ENCODE measurements around the gene CTTN.

Gene CTTN

GRCh38 chr11:70460964-70461363 is 62.6 kb downstream of the CTTN start:
- Histone ChIP-seq H3K27ac (replicated peaks) (no peak overlapping the region), H3K4me3 (replicated peaks; ENCODE audit: insufficient read depth, low read length) (no peak overlapping the region), H3K27me3 (ENCODE audit: insufficient read depth, poor library complexity, severe bottlenecking) (no peaks in the 10 kb centered on the region)
- no peak for TF ChIP-seq CTCF (IDR thresholded peaks at IDR 0.05; ENCODE audit: insufficient read depth, low read length)
- no peak for TF ChIP-seq REST (IDR thresholded peaks at IDR 0.05; ENCODE audit: insufficient replicate concordance, low read depth)
- TF ChIP-seq GABPA (IDR thresholded peaks at IDR 0.05; ENCODE audit: low read depth): no peak
- no peak for TF ChIP-seq POLR2AphosphoS5 (IDR thresholded peaks at IDR 0.05; ENCODE audit: low read depth)
- no peak for TF ChIP-seq SPI1 (IDR thresholded peaks at IDR 0.05; ENCODE audit: borderline replicate concordance, low read depth)
- DNase-seq (ENCODE audit: low read depth in 1 of 2, low spot score in 1 of 2): no peak

GRCh38 chr11:70462818-70463477 is 64.6 kb downstream of the CTTN start:
- no peak for TF ChIP-seq SPI1 (IDR thresholded peaks at IDR 0.05; ENCODE audit: borderline replicate concordance, low read depth)
- TF ChIP-seq GABPA (IDR thresholded peaks at IDR 0.05; ENCODE audit: low read depth): no peak
- TF ChIP-seq CTCF (IDR thresholded peaks at IDR 0.05; ENCODE audit: insufficient read depth, low read length): no peak
- no peak for TF ChIP-seq REST (IDR thresholded peaks at IDR 0.05; ENCODE audit: insufficient replicate concordance, low read depth)
- no peak for TF ChIP-seq POLR2AphosphoS5 (IDR thresholded peaks at IDR 0.05; ENCODE audit: low read depth)
- Histone ChIP-seq H3K4me3 (replicated peaks; ENCODE audit: insufficient read depth, low read length) (no peak overlapping the region), H3K27me3 (ENCODE audit: insufficient read depth, poor library complexity, severe bottlenecking) (no peaks in the 10 kb centered on the region), H3K27ac (replicated peaks) (no peak overlapping the region)
- DNase-seq (ENCODE audit: low read depth in 1 of 2, low spot score in 1 of 2): no peak

- Histone ChIP-seq H3K27ac (replicated peaks) (no peak overlapping the region), H3K27me3 (ENCODE audit: insufficient read depth, poor library complexity, severe bottlenecking) (no peaks in the 10 kb centered on the region), H3K4me3 (replicated peaks; ENCODE audit: insufficient read depth, low read length) (no peak overlapping the region)
- no peak for DNase-seq (ENCODE audit: low read depth in 1 of 2, low spot score in 1 of 2)
- TF ChIP-seq CTCF (IDR thresholded peaks at IDR 0.05; ENCODE audit: insufficient read depth, low read length) (no peak), REST (IDR thresholded peaks at IDR 0.05; ENCODE audit: insufficient replicate concordance, low read depth) (no peak), GABPA (IDR thresholded peaks at IDR 0.05; ENCODE audit: low read depth) (no peak), SPI1 (IDR thresholded peaks at IDR 0.05; ENCODE audit: borderline replicate concordance, low read depth) (no peak), POLR2AphosphoS5 (IDR thresholded peaks at IDR 0.05; ENCODE audit: low read depth) (no peak)
Observed at GRCh38 chr11:70463478-70464255, 65.3 kb downstream of the CTTN start.

All from HL-60 (cell line).